GM12801 (cell line): ENCODE results near the gene NKTR.

Experiments used
- TF ChIP-seq, protein P1 (sequence below): IDR thresholded peaks from one replicate; pipeline ENCODE4 v1.5.1; 2011; ENCODE audit warnings: control low read depth; ENCODE audit not compliant: insufficient read length; ENCODE audit errors: extremely low read depth

Gene NKTR

GRCh38 chr3:42691816-42692666 lies 91.6 kb downstream of the NKTR start:
- TF ChIP-seq, protein P1, sequence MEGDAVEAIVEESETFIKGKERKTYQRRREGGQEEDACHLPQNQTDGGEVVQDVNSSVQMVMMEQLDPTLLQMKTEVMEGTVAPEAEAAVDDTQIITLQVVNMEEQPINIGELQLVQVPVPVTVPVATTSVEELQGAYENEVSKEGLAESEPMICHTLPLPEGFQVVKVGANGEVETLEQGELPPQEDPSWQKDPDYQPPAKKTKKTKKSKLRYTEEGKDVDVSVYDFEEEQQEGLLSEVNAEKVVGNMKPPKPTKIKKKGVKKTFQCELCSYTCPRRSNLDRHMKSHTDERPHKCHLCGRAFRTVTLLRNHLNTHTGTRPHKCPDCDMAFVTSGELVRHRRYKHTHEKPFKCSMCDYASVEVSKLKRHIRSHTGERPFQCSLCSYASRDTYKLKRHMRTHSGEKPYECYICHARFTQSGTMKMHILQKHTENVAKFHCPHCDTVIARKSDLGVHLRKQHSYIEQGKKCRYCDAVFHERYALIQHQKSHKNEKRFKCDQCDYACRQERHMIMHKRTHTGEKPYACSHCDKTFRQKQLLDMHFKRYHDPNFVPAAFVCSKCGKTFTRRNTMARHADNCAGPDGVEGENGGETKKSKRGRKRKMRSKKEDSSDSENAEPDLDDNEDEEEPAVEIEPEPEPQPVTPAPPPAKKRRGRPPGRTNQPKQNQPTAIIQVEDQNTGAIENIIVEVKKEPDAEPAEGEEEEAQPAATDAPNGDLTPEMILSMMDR, result no peak

GRCh38 chr3:42692667-42693529 lies 92.4 kb downstream of the NKTR start:
- TF ChIP-seq, protein P1, result no peak

- TF ChIP-seq, protein P1, result no peak
Observed at GRCh38 chr3:42693530-42693930, 93.0 kb downstream of the NKTR start.

- TF ChIP-seq, protein P1, result no peak
Observed at GRCh38 chr3:42694366-42694765, 93.9 kb downstream of the NKTR start.

DNA sequence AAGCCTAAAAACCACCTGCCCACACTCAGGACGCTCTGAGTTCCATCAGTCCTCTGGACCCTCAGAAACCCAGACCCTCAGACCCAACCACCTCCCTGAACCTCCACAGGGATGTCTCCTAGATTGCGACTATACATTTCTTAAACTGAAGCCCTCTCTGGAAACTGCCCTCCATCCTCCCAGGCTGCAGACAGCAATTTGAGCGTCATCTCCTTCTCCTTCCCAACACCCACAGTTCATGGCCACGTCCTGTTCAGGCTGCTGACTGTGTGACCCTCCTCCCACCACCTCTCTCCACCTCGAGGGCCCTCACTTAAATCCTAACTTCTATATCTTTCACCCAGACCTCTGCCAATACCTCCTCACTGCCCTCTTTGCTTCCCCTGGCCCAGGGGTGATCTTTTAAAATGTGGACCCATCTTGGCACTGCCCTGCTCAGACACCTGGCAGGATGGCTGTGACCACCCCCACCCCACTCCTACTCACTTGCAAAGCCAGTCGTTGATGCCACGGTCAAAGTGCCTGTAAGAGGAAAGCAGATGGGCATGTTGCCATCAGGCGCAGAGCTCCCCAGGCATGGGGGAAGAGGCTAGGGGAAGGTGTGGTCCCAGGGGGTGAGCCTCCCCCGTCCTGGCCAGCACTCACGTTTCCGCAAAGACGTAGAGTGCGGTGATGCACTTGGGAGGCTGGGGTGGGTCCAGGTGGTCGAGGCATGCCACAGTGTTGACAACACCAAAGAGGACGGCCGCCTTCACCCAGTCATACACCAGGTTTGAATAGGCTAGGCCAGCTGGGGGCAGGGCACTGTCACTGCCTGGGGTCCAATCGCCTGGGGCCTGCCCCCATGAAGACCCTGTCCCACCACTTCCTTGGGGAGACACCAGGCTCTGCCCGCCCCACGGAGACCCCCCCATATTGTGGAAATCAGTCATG lies 96.1 kb downstream of the NKTR start:
- TF ChIP-seq, protein P1, result no peak

- TF ChIP-seq, protein P1, result no peak
Observed at GRCh38 chr3:42697289-42698051, 97.0 kb downstream of the NKTR start.
